ENCODE measurements around the gene KCNIP1. TPM values are rescaled to one million over a fixed set of nuclear protein-coding genes. Genes with fewer than 3 reads are reported as not detected.

The KCNIP1 gene
- total RNA-seq, 1 donor from 2014 or later, result not detected

GRCh38 chr5:170533383-170533782 lies 29.6 kb downstream of the KCNIP1 start:
- Histone ChIP-seq H3K4me1 (no peaks in the 10 kb centered on the region), H3K9me3 (no peaks in the 10 kb centered on the region), H3K27ac (no peak overlapping the region), H3K36me3 (no peaks in the 10 kb centered on the region), H3K4me3 (no peak overlapping the region), H3K27me3 (no peaks in the 10 kb centered on the region)
- DNase-seq (ENCODE audit: extremely low spot score in 2 of 2), result no peak
- intact Hi-C loops (cut with DNase I), result no loop called here
- TF ChIP-seq POLR2A (IDR thresholded peaks at IDR 0.05) (no peak), CTCF (IDR thresholded peaks at IDR 0.05) (no peak), POLR2AphosphoS5 (IDR thresholded peaks at IDR 0.05; ENCODE audit: insufficient read depth in 1 of 2, low read depth in 1 of 2) (no peak)

GRCh38 chr5:170534177-170534576 lies 30.4 kb downstream of the KCNIP1 start:
- intact Hi-C loops (cut with DNase I), result no loop called here
- no peak overlapping the region for H3K4me3 ChIP-seq
- H3K27me3 ChIP-seq, result no peaks in the 10 kb centered on the region
- H3K4me1 ChIP-seq, result no peaks in the 10 kb centered on the region
- no peak for DNase-seq (ENCODE audit: extremely low spot score in 2 of 2)
- TF ChIP-seq CTCF (IDR thresholded peaks at IDR 0.05), result no peak
- TF ChIP-seq POLR2A (IDR thresholded peaks at IDR 0.05), result no peak
- TF ChIP-seq POLR2AphosphoS5 (IDR thresholded peaks at IDR 0.05; ENCODE audit: insufficient read depth in 1 of 2, low read depth in 1 of 2), result no peak
- H3K36me3 ChIP-seq, result no peaks in the 10 kb centered on the region
- no peaks in the 10 kb centered on the region for H3K9me3 ChIP-seq
- H3K27ac ChIP-seq, result no peak overlapping the region

GRCh38 chr5:170534941-170535340 lies 31.1 kb downstream of the KCNIP1 start:
- Histone ChIP-seq H3K4me1 (no peaks in the 10 kb centered on the region), H3K27ac (no peak overlapping the region), H3K9me3 (no peaks in the 10 kb centered on the region), H3K27me3 (no peaks in the 10 kb centered on the region), H3K36me3 (no peaks in the 10 kb centered on the region), H3K4me3 (no peak overlapping the region)
- intact Hi-C loops (cut with DNase I), result no loop called here
- TF ChIP-seq POLR2AphosphoS5 (IDR thresholded peaks at IDR 0.05; ENCODE audit: insufficient read depth in 1 of 2, low read depth in 1 of 2) (no peak), CTCF (IDR thresholded peaks at IDR 0.05) (no peak), POLR2A (IDR thresholded peaks at IDR 0.05) (no peak)
- no peak for DNase-seq (ENCODE audit: extremely low spot score in 2 of 2)

- Histone ChIP-seq H3K4me3 (no peak overlapping the region), H3K27ac (no peak overlapping the region), H3K27me3 (no peaks in the 10 kb centered on the region), H3K9me3 (no peaks in the 10 kb centered on the region), H3K4me1 (no peaks in the 10 kb centered on the region), H3K36me3 (no peaks in the 10 kb centered on the region)
- TF ChIP-seq POLR2A (IDR thresholded peaks at IDR 0.05) (no peak), CTCF (IDR thresholded peaks at IDR 0.05) (no peak), POLR2AphosphoS5 (IDR thresholded peaks at IDR 0.05; ENCODE audit: insufficient read depth in 1 of 2, low read depth in 1 of 2) (no peak)
- no peak for DNase-seq (ENCODE audit: extremely low spot score in 2 of 2)
- intact Hi-C loops (cut with DNase I), result no loop called here
These were observed 32.7 kb downstream of the KCNIP1 start for GRCh38 chr5:170536525-170536924.

GRCh38 chr5:170537451-170538095 lies 33.8 kb downstream of the KCNIP1 start:
- H3K4me3 ChIP-seq, result no peak overlapping the region
- H3K27me3 ChIP-seq, result no peaks in the 10 kb centered on the region
- no peak for DNase-seq (ENCODE audit: extremely low spot score in 2 of 2)
- no peaks in the 10 kb centered on the region for H3K4me1 ChIP-seq
- H3K9me3 ChIP-seq, result no peaks in the 10 kb centered on the region
- TF ChIP-seq POLR2A (IDR thresholded peaks at IDR 0.05), result no peak
- no peak for TF ChIP-seq POLR2AphosphoS5 (IDR thresholded peaks at IDR 0.05; ENCODE audit: insufficient read depth in 1 of 2, low read depth in 1 of 2)
- no peak for TF ChIP-seq CTCF (IDR thresholded peaks at IDR 0.05)
- intact Hi-C loops (cut with DNase I), result no loop called here
- H3K36me3 ChIP-seq, result no peaks in the 10 kb centered on the region
- no peak overlapping the region for H3K27ac ChIP-seq
